Adrenal gland (tissue), 12 donors: ENCODE results near the gene SRGAP3. TPM values are rescaled to one million over a fixed set of nuclear protein-coding genes. Genes with fewer than 3 reads are reported as not detected.

ENCODE experiments used
- DNase-seq, 7 donors: peaks; one replicate each; pipeline ENCODE4 v3.0.0-alpha.2; 2019 to 2020
- H3K27ac ChIP-seq, 5 donors: fragments of 200-600 bp; sonication (generic) in 4 of 5; 1 replicate in 3 of 5; 2 replicates in 2 of 5; pipeline versions ENCODE4 v1.5.1 to v1.8.0; 2016 to 2020; ENCODE audit warnings: mild to moderate bottlenecking in 1 of 5
- H3K27me3 ChIP-seq: fragments of 200-600 bp; 2 replicates; pipeline ENCODE4 v1.8.0; 2021
- H3K36me3 ChIP-seq, 2 donors: fragments of 200-600 bp; replicated peaks in 1 of 2; 1 replicate in 1 of 2; 2 replicates in 1 of 2; pipeline versions ENCODE4 v1.5.1 to v1.8.0; 2018 to 2022
- H3K4me1 ChIP-seq, 2 donors: fragments of 200-600 bp; replicated peaks in 1 of 2; 1 replicate in 1 of 2; 2 replicates in 1 of 2; pipeline versions ENCODE4 v1.5.1 to v1.8.0; 2018 to 2021
- H3K4me3 ChIP-seq, 4 donors: fragments of 200-600 bp; sonication (generic) in 3 of 4; one replicate each; pipeline ENCODE4 v1.5.1; 2016 to 2018
- H3K9me3 ChIP-seq, 3 donors: fragments of 200-600 bp; sonication (generic) in 1 of 3; replicated peaks in 1 of 3; 1 replicate in 2 of 3; 2 replicates in 1 of 3; pipeline versions ENCODE4 v1.5.1 to v1.8.0; 2016 to 2021
- CTCF ChIP-seq, 6 experiments: fragments of 450-650 bp in 4 of 6; fragments of 200-600 bp in 2 of 6; sonication (generic) in 1 of 6; IDR thresholded peaks; 1 replicate in 5 of 6; 2 replicates in 1 of 6; pipeline versions ENCODE4 v1.5.1 to v1.8.0; 2016 to 2021; ENCODE audit warnings: antibody characterized with exemption in 6 of 6, mild to moderate bottlenecking in 2 of 6, moderate library complexity in 1 of 6
- POLR2A ChIP-seq, 2 donors: fragments of 450-650 bp; IDR thresholded peaks; one replicate each; pipeline ENCODE4 v1.6.1; 2017; ENCODE audit warnings: antibody characterized with exemption in 2 of 2, mild to moderate bottlenecking in 2 of 2, moderate library complexity in 1 of 2
- WGBS, 4 donors: extraction: QIAGEN DNeasy Blood & Tissue Kit in 2 of 4; methylation state at CpG; one replicate each; pipeline versions ENCODE4 v1.1.5 to v1.1.7; 2013 to 2017; 5-methylcytosine and 5-hydroxymethylcytosine counted together
- intact Hi-C, 2 donors: fragments of 100-400 bp; cut with DNase I; formaldehyde crosslinking; loops; one replicate each; pipeline versions ENCODE4 v1.14.1 to v1.15.0; 2022 to 2023
- polyA plus RNA-seq, 3 donors: library from polyadenylated mRNA; stranded (reverse); fragments of 200-250 nt in 2 of 3; fragments of 350-450 nt in 1 of 3; fragmentation: Illumina TruSeq in 1 of 3; extraction: RNeasy Lipid Tissue Mini Kit (QIAGEN cat#74804) in 1 of 3; gene quantifications; one replicate each; pipeline ENCODE4 v1.2.3, GENCODE V29; 2013 to 2014
- total RNA-seq, 9 donors: library from RNA; depleted of rRNA in 4 of 9; stranded (reverse); fragments of >200 nt in 4 of 9; fragments of 120-200 nt in 1 of 9; fragmentation: NEBNext Ultra II Directional in 1 of 9; extraction: Animal tissue kit (Norgen Biotek cat#: 25700) in 1 of 9; gene quantifications; one replicate each; pipeline versions ENCODE4 v1.1.0 to v1.2.4, GENCODE V29; 2013 to 2023
- donor health status: healthy with polysubstance abuse.
- donor health status: Bipolar disorder and iron deficiency.
- donor health status: DM: yes; HTN: yes; CAD: no.
- donor health status: DM: no; HTN: no; CAD: no.
- donor health status: DM: no; HTN: no; CAD: no.
- donor health status: DM: yes; HTN: yes; CAD: no.

The SRGAP3 gene
- total and polyA plus RNA-seq, 12 donors, result 3.3 to 35.0 (median 17.8) TPM

- TF ChIP-seq CTCF (IDR thresholded peaks at IDR 0.05), result no peak
- no peak for TF ChIP-seq POLR2A (IDR thresholded peaks at IDR 0.05)
- Histone ChIP-seq H3K4me1 (no peaks in the 10 kb centered on the region), H3K27ac (no peak overlapping the region), H3K4me3 (no peak overlapping the region), H3K36me3 (no peaks in the 10 kb centered on the region), H3K9me3 (no peaks in the 10 kb centered on the region), H3K27me3 (no peaks in the 10 kb centered on the region)
- DNase-seq, result no peak
- intact Hi-C loops, result no loop called here
- 93 to 97% (median 95%) methylated on average over 2 of the region's 2 CpGs for WGBS, 4 donors
Observed at GRCh38 chr3:9080163-9080562, 169.3 kb downstream of the SRGAP3 start.

DNA sequence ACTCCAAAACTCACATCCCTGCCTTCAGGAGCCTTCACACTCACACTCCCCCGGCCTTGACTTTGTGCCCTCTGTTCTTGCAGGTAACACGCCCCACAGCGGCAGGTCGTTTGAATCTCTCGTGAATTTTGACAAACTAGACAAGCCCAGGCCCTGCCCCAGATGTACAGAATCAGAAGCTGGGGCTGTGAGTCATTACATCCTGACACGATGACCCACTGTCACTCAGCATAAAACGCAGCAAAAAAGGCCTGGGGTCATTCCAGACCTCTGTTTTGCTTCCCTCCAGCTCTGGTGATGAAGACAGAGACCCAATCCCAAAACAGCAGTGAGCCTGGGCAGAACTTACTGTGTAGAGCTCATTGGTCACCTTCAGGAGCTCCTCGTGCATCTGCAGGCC, 169.8 kb downstream of the SRGAP3 start:
- Histone ChIP-seq H3K9me3 (no peaks in the 10 kb centered on the region), H3K27ac (no peak overlapping the region), H3K4me3 (no peak overlapping the region), H3K27me3 (no peaks in the 10 kb centered on the region), H3K36me3 (no peaks in the 10 kb centered on the region), H3K4me1 (no peaks in the 10 kb centered on the region)
- DNase-seq, result no peak
- WGBS, 4 donors, result 84 to 94% (median 89%) methylated on average over 8 of the region's 8 CpGs
- no peak for TF ChIP-seq POLR2A (IDR thresholded peaks at IDR 0.05)
- TF ChIP-seq CTCF (IDR thresholded peaks at IDR 0.05), result no peak
- intact Hi-C loops, result loop anchor here in 1 of 2 donors (10.0 kb wide), 1 partner anchor 225 kb away; no protein-coding TSS in a partner anchor

GRCh38 chr3:9078561-9079240, 170.7 kb downstream of the SRGAP3 start:
- Histone ChIP-seq H3K27me3 (no peaks in the 10 kb centered on the region), H3K9me3 (no peaks in the 10 kb centered on the region), H3K36me3 (no peaks in the 10 kb centered on the region), H3K4me3 (no peak overlapping the region), H3K27ac (no peak overlapping the region), H3K4me1 (no peaks in the 10 kb centered on the region)
- intact Hi-C loops, result loop anchor here in 1 of 2 donors (10.0 kb wide), 1 partner anchor 226 kb away; no protein-coding TSS in a partner anchor
- no peak for DNase-seq
- TF ChIP-seq CTCF (IDR thresholded peaks at IDR 0.05), result no peak
- no peak for TF ChIP-seq POLR2A (IDR thresholded peaks at IDR 0.05)
- WGBS, 4 donors, result 90 to 93% (median 93%) methylated on average over 5 of the region's 5 CpGs

- Histone ChIP-seq H3K4me3 (no peak overlapping the region), H3K27me3 (no peaks in the 10 kb centered on the region), H3K27ac (no peak overlapping the region), H3K4me1 (no peaks in the 10 kb centered on the region), H3K9me3 (no peaks in the 10 kb centered on the region), H3K36me3 (no peaks in the 10 kb centered on the region)
- 94 to 97% (median 94%) methylated on average over 4 of the region's 4 CpGs for WGBS, 4 donors
- TF ChIP-seq POLR2A (IDR thresholded peaks at IDR 0.05) (no peak), CTCF (IDR thresholded peaks at IDR 0.05) (no peak)
- intact Hi-C loops, result loop anchor here in 1 of 2 donors (10.0 kb wide), 1 partner anchor 228 kb away; no protein-coding TSS in a partner anchor
- DNase-seq, result no peak
Observed at GRCh38 chr3:9077029-9077428, 172.4 kb downstream of the SRGAP3 start.
